ENCODE data around the gene RUNX2. TPM values are rescaled to one million over a fixed set of nuclear protein-coding genes. Genes with fewer than 3 reads are reported as not detected.

The RUNX2 gene
- total RNA-seq, 1 donor from 2014 or later = 0.41 TPM

DNA sequence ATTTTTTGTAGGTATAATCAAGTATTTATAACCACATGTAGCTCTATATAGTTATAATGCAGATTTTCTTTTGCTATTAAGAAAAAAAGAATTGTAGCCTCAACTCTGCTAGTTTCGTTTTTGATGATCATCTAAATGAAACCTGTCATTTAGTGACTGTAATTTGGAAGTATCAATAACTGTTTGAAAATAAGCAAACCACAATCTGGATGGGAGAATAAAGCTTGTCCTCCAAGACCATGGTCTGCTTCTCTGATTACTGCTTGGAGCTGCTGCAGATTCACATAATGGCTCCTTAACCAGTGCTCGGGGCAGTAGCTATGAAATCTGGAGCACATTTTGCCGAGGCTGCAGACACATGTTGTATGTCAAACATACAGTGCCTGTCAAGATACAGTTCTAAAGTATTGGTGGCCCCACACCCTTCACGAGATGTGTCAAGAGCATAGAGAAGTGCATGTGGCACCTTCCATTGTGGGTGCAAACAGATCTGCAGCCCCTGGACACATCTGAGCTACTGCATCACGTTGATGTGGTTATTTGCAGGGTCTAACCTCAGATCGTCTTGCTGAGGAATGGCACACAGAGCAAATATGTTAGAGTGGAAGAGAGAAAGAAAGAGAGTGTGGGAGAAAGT lies 305.3 kb downstream of the RUNX2 start:
- no peak for DNase-seq (ENCODE audit: low spot score in 2 of 2)
- no peak for FAIRE-seq

DNA sequence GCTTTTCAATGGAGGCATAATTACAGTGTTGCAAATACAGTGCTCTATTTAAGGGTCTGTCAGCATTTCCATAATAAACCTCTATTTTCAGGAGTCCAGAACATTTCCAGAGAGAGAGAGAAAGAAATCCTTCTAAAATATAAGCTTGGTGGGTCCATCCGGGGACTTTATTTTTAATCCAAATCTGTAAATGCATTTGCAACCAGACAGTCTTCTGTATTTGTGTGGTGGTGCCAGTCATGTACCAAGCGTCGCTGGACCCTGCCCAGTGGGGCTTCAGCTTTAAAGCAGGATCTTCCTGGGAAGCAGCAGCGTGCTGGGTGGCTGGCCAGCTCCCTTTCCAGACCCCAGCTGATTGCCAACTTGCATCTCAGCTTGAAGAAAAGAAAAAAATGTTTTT lies 306.1 kb downstream of the RUNX2 start:
- DNase-seq (ENCODE audit: low spot score in 2 of 2) = no peak

DNA sequence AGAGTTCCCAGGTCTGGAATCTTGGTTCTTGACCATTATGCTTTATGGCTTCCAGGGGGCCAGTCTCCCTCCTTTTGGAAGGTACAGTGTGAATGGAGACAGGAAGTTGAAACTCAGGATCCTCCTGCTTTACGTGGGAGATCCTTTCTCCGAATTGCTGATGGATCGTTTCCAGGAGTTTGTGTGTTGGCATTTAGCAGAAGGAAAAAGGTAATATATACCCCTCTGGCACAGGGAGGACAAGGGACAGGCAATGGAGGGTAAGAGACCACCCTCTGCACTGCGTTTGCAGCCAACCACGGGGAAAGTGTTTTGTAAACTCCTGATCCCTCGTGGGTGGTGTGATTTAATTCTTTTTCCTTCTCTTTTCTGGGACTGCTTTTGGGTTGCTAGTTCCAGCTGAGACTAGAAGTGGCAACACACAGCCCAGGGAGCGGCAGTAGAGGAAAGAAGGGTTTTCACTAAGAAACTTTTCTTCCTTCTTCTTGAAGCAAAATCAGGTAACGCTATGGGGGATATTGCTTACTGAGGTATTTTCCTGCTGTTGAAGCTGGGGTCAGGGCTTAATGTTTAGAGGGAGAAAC lies 307.2 kb downstream of the RUNX2 start:
- FAIRE-seq (no peak), DNase-seq (ENCODE audit: low spot score in 2 of 2) (no peak)

More for the DNA sequence above, 306.1 kb downstream of the RUNX2 start:
- no peak for FAIRE-seq

DNA sequence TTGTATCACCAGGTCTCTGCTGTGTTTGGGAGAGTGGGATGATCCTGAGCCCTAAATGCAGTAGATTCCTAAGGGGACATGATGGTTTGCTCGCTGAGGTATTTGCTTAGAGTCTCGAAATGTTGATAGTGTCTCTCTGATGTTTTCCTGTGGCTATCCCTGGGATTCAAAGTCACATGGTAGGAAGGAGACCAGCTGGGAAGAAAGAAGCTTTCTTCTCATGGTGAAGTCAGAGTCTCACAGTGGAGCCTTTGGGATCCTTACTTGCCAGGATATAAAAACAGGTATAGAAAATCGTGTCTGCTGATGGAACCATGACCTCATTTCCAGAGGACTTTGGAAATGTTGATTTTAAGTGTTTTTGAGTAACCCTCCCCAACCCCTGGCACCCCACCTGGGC lies 308.9 kb downstream of the RUNX2 start:
- no peak for FAIRE-seq

DNA sequence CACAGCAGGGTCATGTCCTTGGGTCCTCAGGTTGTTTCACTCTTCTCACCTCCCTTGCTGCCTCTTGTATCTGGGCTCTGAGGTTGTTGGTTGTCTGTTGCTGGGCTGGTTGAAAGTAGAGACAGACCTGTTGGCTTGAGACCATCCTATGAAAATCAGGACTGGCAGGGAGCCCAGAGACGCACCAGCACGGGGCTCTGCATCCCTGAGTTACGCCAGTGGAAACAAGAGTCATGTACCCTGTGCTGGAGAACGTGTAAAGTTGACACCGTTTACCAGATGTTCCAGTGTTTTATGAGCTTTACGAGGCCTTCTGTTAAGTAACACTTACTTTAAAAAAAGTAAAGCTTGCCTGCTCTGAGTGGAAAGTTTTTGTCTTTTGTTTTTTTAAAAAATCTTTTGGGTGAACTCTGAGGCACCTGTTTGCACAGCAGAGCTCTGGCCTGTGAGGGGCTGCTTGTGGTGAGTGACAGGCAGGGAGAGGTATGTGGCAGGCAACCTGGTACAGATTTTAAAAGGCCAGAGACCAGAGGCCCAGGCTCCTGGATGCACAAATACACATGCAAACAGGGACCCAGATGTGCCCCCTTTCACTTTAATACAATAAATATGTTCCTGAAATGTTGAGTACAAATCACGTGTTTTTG lies 309.6 kb downstream of the RUNX2 start:
- FAIRE-seq (no peak), DNase-seq (ENCODE audit: low spot score in 2 of 2) (no peak)

More for the DNA sequence above, 308.9 kb downstream of the RUNX2 start:
- no peak for DNase-seq (ENCODE audit: low spot score in 2 of 2)

DNA sequence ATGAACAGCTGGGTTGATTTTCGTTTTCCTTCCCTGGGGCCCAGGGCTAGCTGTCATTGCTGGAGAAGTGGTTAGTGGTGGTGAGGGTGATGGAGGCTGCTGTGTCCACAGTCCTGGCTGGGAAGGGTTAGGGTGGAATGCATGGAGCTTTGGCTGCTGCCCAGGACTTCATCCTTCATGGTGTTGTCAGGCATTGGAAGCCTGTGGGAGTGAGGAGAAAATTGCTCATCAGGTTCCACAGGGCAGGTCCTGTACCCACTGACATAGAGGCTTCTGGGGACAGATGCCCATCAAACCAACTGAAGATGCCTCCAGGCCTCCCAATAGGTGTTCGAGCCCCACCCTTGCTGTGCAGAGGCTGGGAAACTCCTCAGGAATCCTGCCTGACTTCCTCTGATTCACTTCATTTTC lies 312.0 kb downstream of the RUNX2 start:
- FAIRE-seq = no peak
- no peak for DNase-seq (ENCODE audit: low spot score in 2 of 2)

DNA sequence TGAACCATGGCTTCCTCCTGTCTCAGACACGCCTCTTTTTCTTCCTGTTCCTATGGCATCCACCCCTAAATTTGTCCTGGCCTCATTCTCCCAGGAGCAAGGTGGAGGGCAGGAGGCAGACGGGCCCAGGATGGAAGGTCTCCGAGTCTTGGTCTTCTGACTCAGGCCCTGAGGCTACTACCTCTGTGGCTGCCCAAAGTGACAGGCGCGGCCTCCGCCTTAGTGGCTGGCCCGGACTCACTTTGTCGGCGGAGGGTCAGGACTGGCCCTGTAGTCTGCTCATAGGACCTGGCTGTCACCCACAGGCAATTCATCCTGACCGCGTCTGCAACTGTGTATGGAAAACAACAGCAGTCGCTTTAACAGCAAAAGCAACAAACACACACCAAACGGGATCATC lies 312.7 kb downstream of the RUNX2 start:
- FAIRE-seq (no peak), DNase-seq (ENCODE audit: low spot score in 2 of 2) (no peak)

DNA sequence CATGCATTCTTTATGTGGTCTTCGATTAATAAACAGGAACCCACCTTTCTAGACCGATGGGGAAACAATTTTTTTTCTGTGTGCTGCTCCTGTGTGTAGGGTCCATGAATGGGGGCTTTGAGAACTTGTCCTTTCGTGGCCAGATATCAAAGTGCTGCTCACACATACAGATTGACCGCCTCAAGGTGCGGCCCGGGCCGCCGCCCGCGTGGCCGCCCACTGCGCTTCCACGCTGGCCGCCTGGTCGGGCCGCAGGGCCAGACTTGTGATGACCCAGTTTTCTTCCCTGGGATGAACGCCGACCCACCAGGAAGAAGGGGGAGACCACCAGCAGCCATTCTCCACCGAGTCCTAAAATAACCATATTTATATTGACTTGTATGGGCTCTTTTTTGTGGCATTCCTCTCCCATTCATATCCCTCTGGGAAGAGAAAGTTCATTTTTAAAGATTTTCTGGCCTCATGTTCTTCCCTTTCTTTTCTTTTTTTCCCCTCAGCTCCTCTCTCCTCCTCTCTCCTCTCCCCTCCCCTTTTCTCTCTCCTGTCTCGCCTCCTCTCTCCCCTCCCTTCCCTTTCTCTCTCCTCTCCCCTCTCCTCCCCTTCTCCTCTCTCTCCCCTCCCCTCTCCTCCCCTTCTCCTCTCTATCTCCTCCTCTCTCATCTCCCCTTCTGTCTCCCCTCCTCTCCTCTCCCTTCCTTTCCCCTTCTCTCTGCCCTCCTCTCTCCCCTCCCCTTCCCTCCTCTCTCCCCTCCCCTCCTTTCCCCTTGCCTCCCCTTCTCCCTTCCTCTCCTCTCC lies 314.4 kb downstream of the RUNX2 start:
- DNase-seq (ENCODE audit: low spot score in 2 of 2) (no peak), FAIRE-seq (no peak)

DNA sequence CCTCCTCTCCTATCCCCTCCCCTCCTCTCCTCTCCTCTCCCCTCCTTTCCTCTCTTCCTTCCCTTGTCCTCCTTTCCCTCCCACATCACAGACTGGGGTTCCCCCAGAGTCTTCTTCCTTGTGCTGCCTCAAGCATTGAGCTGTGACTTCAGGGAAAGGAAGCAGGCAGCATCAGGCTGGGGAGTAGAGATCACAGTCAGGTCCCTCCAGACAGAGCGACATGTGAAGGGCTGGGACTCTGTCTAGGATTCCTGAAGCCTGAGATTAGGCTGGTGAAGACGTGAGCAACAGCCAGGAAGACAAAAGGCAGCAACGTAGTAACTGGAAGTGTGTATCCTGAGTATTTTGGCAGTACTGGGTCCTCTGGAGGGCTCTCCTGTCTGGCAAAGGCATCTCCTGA lies 315.0 kb downstream of the RUNX2 start:
- DNase-seq (ENCODE audit: low spot score in 2 of 2) = no peak
- no peak for FAIRE-seq

DNA sequence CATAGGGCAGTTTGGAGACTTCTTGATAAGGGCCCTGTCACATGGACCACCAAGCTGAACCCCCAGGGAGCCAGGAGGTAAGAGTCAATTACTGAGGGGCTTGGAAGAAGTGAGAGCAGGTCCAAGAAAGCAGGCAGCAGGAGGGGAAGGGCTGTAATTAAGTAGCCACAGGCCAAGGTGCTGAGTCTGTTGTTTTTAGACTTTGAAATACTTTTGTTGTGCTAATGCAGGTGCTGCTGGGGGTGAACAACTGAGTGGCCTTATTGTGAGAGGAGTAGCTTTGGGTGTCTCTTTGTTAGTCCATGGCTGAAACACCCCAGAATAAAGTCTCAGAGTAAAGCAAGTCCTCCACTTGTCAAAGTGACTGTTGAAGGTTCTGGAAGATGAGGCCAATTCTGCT lies 316.6 kb downstream of the RUNX2 start:
- DNase-seq (ENCODE audit: low spot score in 2 of 2) (no peak), FAIRE-seq (no peak)

DNA sequence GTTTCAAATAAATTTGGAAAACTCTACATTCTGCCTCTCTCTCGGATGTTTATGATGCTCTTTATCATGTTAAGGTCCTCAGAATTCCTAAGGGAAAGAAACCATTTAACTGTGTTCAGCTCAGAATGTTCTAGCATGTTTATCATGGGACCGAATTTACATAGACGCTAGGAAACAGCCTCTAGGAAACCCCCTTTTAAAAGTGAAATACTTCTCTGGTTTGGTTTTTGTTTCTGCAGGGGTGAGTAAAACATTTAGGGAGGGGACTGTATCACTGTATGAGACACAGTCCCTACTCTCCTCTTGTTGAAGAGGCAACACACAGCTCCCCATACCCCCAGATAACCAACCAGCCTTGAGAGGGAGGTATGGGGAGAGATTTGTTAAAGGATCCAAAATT lies 317.2 kb downstream of the RUNX2 start:
- DNase-seq (ENCODE audit: low spot score in 2 of 2) (no peak), FAIRE-seq (no peak)

DNA sequence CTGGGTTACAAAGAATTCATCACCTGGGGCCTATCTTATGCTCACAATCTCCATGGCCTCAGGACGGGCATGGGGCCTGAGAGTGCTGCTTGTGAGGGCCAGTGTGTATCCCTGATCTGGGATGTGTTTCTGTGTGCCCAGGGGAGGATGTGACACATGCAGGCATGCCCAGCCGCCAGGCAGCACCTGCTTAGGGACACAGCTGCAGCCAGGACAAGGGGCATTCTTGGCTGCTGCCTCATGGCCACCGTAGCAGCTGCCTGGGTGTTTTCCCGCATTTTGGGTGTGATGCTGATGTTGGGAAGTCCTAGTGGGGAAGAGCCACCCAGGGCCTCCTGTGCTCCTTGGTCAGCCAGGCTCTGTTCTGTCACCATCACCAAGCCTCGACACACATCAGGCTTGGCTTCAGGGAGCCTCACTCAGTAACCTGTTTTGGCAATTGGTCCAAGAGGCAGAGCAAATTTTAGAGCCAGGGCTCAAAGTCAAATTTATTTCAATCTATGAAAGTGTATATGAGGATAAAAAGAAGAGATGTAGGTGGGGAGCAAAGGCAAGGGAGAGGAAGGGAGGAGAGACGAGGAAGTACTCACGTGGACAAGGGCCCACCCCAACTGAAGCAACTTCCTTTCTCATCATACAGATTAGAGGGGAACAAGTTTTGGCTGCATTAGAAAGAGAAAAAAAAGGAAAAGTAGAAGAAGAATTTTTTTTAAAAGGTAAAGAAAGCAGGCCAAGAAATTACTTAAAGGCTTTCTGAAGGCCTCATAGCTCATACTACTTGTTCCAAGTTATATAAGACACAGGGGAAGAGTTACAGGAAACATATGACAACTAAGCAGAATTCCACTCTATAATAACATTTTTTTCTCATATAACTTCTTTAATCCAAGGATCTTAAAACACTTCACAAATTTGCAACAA lies 319.5 kb downstream of the RUNX2 start:
- FAIRE-seq (no peak), DNase-seq (ENCODE audit: low spot score in 2 of 2) (no peak)

DNA sequence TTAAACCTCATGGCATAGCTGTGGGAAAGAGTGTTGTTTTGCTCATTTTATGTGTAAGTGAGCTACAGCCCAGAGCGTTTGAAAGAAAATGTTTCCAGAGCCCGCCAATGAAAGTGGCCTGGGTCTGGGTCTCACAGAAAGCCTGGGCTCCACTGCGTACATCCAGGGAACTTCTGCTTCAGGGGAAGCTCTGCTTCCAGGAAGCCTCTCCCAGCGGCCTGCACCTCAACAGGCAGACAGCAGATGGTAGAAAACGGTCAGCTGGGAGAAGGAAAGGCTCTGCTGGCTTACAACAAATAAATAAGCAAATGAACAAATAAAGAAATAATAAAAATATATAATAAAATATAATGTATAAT lies 320.1 kb downstream of the RUNX2 start:
- FAIRE-seq = no peak

DNA sequence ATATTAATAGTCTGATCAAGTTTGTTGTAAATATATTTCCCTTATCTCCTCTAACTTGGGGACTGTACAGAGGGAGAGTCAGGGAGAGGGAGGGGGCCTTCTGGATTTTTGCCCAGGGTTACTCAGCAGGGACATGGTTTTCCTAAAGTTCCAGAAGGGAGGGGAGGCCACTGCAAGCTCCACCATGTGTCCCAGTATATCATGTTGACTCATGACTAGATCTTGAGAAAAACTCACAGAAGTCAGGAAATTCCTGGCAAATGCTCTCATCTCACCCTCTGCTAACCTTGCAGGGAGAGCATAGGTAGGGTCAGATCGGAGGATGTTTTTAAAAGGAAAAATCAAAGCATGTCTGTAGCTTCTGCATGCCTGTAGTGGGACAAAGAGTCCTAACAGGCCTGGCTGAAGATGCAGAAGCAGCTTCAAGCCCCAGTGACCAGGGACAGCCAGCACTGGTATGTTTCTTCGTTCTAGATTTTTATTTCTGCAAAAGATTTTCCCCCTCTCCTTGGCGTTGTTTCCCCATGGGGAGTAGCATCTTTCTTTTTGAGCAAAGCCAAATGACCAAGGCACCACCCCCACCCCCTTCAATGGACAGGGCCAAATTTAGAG lies 322.5 kb downstream of the RUNX2 start:
- DNase-seq (ENCODE audit: low spot score in 2 of 2) (no peak), FAIRE-seq (no peak)

More for the DNA sequence above, 320.1 kb downstream of the RUNX2 start:
- DNase-seq (ENCODE audit: low spot score in 2 of 2) = no peak

DNA sequence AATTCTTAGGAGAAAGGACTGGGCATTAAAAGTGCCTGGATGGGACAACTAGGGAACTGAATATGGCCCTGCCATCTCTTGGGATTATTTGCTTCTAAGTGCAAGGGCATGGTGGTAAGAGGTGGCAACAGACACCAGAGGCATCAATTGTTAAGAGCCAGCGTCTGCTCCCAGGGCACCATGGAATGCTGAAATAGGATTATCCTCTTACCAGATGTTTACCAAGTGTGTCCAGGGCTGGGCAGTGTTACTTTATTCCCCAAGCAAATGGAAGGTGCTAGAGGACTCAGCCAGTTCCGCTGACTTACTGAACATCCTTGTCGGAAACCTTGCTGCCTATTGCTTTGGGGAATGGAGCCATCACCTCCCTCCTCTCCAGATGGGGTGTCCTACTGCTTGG lies 323.2 kb downstream of the RUNX2 start:
- FAIRE-seq (no peak), DNase-seq (ENCODE audit: low spot score in 2 of 2) (no peak)

DNA sequence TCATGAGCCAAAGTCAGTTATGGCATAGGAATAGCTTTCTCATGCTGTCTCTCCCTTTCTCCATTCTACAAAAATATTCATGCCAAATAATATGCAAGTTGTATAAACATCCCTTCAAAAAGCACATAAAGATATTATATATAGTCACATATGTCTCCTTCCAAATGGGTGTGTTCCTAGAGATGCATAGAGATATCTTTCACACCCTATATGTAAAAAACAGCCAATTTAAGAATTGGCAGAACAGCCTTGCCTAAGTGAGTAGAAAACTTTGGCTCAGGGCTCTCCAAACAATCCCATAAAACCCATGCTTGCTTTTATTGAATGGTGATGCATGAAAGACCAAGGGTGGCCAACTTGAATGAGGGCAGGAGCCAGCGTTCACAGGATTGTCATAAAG lies 324.3 kb downstream of the RUNX2 start:
- no peak for DNase-seq (ENCODE audit: low spot score in 2 of 2)

DNA sequence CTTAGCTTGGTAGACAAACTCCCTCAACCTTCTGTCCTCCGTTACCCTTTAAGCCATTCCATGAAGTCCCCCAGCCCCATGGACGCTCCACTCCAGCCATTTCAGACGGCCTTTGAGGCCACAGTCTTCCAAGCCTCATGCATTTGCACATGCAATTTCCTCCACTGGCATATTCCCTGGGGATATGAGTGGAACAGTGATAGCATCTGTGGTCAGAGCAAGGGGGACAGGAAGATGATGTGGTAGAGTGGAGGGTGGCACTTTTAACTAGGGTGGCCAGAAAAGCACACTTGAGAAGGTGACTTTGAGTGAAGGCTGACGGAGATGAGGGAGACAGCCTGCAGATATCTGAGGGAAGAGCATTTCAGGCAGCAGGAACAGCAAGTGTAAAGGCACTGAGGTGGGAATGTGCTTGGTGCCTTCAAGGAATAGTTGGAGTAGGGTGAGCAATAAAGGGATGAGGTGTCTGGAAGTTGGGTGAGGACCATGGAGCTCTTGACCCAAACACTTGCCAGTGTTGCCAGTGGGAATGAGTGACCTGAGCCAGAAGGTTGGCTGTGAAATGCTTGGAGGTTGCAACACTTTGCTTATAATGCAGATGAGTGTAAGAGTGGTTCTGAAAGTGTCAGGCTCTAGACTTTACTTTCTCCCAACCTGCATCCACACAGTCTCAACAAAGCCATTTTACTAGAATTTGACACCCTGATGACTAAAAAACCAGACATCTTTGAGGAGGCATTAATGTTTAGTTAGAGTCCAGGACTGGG lies 325.2 kb downstream of the RUNX2 start:
- FAIRE-seq = no peak
- DNase-seq (ENCODE audit: low spot score in 2 of 2) = no peak

More for the DNA sequence above, 324.3 kb downstream of the RUNX2 start:
- FAIRE-seq = no peak

DNA sequence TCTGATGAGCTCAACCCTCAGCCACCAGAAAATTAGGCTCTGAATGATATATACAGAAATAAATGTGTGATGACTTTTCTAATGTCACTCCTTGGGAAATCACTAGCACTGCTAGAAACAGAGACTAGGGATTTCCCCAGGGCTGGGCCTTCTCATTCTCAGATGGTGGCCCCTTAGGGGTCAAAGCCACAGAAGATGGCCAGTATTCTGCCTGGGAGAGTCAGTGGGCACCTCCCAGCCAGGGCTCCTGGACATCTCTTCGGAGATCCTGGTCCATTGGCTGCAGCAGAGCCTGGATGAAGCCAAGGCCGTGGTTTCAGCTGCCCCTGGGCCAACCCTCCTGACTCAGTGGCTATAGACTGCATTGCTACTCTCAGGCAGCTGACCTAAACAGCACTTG lies 326.5 kb downstream of the RUNX2 start:
- FAIRE-seq (no peak), DNase-seq (ENCODE audit: low spot score in 2 of 2) (no peak)
